CD1c-positive myeloid dendritic cell (primary cell): Measurements from ENCODE around the gene B4GALT5.

Source experiments
- DNase-seq: peaks from one replicate; pipeline ENCODE4 v3.0.0-alpha.2; 2016; ENCODE audit errors: extremely low spot score

B4GALT5 gene

GRCh38 chr20:49585585-49586245 lies 128.0 kb downstream of the B4GALT5 start:
- DNase-seq, result no peak

GRCh38 chr20:49584418-49585382 lies 129.0 kb downstream of the B4GALT5 start:
- no peak for DNase-seq

GRCh38 chr20:49583669-49584417 lies 129.8 kb downstream of the B4GALT5 start:
- DNase-seq, result peak; percentile 64

- DNase-seq, result no peak
Observed at GRCh38 chr20:49583343-49583668, 130.4 kb downstream of the B4GALT5 start.
